Stimulated activated CD8-positive, alpha-beta memory T cell treated with anti-CD3 and anti-CD28 coated beads, Interleukin-4, amount 100 ng/mL, for 1 hour (primary cell): ENCODE data around the gene HRH1.
"Not testable (repeated sequence)": the region's sequence is repeated elsewhere in the genome, so short reads cannot be mapped to it uniquely, and the experiment has no call there.

Experiments used
- DNase-seq, 2 donors: peaks; one replicate each; pipeline ENCODE4 v3.0.0-alpha.2; 2020; ENCODE audit warnings: low read depth in 2 of 2, low spot score in 1 of 2

The HRH1 gene

DNA sequence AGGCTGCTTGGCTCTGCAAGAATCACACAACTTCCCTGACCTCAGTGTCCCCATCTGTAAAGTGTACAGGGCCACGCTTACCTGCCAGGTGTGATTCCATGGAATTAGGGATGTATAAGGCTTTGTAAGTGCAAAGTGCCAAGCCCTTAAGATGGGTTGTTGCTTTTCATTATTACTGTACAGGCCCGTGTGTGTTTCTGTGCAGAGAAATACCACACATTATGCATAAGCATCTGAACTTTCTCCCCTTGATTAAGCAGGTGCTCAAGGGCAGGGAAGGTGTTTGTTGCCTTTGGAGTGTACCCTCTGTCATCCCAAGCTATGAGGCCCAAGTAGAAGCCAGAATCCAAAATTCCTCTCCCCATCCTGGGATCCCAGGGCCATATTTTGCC is 13.6 kb upstream of the HRH1 start:
- DNase-seq, result no peak

DNA sequence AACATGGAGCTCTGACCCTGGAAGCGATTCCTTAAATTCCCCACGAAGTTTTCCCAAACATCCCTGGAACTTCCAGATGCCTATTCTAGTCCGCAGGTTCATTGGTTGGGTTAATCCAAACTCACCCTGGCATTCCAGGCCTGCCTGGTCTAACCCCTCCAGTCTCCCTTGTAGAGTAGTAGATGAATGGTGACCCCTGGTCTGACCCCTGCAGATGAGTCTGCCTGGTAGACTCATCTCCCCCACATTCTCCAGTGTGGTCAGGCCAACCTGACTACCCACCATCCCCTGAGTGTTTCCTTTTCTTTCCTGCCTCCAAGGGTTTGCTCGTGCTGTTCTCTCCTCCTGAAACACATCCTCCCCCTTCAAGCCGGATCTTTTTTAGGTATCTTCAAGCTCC is 10.8 kb upstream of the HRH1 start:
- no peak for DNase-seq

DNA sequence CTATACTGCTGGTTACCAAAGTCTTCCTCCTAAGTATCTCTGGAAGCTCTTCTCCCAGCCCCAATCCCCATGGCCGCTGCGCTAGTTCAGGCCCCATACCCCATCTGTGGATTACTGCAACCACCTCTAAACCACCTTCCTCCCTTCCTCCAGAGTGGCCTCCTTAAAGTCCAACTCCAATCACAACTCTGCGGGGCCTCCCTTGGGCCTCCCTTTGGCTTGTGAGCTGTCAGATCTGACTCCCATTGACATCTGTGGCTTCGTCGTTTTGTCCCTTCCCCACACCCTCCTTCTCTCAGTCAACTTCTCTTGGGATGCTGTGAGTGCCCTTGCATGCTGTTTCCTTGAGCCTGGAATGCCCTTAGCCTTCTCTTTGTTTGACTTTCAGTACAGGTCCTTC is 9.3 kb upstream of the HRH1 start:
- no peak for DNase-seq

DNA sequence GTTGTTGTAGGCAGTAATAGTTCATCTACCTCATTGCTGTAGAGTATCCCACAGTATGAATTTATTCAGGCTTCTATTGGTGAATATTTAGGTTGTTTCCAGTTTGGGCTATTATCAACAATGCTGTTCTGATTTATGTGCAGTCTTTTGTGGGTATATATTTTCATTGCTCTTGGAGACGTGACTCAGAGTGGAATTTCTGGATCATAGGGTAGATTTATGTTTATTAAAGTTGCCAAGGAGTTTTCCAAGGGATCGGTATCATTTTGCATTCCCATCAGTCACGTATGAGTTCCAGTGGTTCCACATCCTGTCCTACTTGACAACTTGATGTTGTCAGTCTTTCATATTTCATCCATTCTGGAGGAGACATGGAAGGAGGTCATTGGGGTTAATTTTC is 8.4 kb upstream of the HRH1 start:
- DNase-seq, result no peak

DNA sequence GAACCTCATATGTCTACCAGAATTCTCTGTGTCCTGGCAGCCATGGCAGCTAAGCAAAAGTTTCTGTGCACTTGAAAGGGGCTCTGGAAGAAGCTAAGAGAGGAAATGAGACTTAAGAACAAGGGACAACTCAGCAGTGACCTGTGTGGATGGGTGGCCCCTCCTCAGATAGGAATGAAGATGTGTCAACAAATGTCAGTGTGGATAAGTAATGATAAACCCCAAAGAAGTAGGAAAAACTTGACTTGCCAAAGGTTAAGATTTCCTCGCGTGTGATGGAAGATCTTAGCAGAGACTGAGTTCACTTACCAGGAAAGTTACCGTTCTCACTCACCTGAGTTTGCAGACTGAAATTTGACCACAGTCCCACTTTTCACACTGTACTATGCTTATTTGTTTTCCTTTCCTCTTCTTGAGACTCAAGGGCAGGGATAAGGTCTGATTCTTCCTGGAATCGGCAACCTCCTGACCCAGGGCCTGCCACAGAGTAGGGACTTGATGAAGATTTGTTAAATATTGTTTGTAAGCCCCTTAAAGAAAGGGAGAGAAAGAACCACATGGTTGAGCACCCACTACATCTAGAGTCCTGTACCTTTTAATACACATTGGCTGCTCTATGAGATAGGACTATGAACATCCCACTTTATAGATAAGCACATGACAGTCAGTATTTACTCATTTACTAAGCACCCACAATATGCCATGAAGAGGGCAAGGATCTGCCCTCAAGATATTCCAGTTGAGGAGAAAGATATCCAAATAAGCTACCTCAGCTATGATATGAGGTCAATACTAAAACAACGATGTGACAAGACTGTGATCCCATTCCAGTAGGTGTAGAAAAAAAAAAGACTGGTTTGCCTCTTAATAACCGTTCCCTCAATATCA is 7.3 kb upstream of the HRH1 start:
- no peak for DNase-seq

DNA sequence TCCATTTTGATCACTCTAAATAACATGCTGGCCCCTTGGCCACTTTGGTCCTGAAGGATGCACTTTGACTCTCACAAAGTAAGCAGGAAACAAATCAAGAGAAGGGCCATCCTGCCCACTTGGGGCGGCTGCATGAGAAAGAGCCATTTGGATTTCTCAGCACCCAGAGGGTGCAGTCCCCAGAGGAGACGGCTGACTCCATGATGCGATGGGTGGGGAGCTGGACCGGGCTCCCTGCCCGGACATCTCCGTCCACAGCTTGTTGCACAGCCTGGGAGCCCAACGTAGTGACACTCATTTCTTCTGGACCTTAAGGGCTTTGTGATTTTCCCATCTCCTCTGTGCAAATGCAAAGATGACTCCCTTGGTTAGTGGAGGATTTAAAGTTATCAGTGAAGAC is 4.0 kb upstream of the HRH1 start:
- no peak for DNase-seq

DNA sequence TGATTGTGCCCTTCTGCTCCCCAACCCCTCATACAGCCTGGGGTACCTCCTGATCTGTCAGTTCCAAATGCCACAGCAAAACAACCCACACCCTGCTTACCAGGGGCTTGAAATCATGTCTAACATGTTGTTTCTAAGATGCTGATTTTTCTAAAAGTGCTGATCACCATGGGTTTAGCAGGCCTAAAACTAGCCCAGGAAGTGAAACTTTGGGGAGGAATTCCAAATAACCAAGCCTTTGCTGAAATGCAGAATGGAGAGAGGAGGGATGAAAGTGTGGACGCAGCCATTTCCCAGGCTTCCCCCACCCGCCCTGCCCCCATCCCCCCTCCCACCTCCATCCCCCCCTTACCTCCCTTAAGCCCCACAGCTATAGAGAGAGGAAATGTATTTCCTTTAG is 2.0 kb upstream of the HRH1 start:
- DNase-seq, result no peak

DNA sequence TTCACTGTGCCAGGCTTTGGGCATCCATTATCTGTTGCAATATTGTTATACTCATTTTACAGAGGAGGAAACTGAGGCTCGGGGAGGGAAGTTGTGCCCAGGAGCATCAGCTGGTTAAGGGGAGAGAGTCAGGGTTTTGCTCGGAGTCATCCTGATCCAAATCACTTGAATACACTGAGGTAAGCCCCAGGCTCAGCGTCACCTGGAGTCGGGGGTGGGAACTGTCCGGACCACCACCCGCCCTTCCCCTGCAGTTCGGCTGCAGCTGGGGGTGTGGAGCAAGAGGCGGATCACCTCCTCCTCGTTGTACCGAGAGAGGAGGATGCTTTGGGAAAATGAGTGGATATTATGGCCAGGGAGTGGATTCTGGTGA is 646 bp downstream of the HRH1 start:
- DNase-seq, result no peak

DNA sequence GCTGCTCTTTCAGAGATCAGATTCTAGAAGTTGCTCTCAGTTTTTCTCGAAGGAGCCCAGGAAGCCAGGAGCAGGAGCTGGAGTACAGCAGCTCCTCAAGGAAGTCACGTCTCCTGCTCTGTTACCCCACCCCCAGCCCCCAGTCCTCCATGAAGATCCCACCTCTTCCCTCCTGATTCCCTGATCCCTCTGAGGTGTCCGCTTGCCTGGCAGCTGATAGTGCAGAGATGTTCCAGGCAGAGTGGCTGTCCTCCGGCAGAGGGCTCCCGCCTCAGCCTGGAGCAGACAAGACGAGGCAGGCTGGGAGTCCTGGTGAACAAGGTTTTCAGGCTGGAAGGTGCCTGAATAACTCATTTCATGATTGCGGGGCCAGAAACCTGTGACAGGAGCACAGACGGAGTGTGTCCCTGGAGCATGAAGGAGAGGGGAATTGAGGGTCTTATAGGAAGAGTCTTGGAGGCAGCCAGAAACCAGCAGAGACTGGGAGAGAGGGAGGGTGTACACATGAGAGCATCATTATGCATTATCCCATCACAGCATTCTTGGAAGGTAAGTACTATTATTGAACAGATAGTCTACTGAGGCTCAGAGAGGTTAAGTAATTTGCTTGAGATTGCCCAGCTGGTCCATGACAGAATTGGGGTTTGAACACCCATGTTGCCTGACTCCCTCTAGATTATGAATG is 1.2 kb downstream of the HRH1 start:
- DNase-seq, result no peak

DNA sequence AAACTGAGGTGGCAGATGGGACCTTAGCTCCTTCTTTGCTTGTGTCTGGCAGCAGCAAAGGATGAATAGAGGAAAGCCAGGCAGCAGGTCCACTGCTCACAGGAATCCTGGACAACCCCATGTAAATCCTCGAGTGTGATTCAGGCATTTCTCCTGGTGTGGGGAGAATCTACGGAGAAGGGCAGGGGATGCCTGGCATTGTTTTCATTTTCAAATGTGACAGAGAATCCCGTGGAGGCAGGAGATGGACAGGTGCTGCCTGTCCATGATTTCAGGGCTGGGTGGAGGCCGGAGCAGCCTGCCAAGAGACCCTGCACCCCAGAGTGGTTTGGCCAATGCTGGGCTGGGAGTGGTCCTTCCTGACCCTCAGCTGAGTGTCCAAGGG is 1.7 kb downstream of the HRH1 start:
- no peak for DNase-seq

DNA sequence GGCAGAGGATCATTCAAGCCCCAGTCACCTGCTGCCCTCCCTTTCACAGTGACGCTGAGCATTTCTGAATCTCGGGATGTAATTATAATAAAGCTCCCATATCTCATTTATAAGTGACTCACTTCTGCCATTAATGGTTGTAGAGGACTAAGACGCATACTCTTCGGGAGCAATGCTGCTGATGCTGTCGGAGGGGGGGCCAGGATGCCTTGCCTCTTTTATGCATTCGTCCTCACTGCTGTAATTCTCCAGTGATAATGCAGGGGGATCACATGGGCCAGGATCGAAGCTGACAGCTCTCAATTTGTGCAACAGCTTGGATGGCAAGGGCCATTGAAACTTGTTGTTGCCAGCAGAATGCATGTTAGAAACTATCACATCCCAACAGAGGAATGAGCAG is 3.1 kb downstream of the HRH1 start:
- no peak for DNase-seq

DNA sequence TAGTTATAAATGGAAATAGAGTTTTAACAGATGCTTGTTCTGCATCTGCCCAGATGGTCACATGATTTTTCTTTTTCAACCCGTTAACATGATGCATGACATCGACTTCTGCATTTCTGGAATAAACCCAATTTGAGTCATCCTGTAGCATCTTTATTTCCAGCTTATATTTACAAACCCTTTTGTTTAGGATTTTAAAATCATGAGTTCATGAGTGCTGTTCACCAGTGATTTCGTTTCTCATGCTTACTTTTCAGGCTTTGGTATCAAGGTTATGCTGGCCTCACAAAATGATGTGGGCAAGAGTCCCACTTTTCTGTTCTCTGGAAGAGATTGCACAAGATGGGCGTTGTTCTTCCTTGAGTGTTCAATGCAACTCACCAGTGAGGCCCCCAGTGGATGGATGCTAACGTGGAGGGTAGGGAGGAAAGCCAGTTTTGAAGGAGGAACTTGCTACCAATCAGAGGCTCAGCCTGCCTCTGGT is 5.2 kb downstream of the HRH1 start:
- DNase-seq, result no peak

DNA sequence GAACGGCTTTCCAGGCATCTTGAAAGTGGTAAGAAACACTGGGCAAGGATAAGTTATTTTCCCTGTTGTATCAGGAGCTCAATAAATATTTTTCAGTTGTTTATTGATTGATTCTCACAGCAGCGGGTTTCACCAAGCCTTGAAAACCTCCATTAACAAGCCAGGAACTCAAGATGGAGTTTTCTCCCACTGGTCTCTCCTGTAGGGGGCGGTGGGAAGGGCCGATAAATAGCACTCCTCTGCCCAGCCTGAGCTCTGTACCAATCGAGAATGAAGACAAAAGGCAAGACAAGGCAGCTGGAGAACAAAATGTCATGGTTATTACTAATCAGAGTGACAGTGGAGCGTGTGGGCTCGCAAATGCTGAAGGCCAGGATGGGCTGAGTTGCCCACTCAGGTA is 7.4 kb downstream of the HRH1 start:
- DNase-seq, result no peak

DNA sequence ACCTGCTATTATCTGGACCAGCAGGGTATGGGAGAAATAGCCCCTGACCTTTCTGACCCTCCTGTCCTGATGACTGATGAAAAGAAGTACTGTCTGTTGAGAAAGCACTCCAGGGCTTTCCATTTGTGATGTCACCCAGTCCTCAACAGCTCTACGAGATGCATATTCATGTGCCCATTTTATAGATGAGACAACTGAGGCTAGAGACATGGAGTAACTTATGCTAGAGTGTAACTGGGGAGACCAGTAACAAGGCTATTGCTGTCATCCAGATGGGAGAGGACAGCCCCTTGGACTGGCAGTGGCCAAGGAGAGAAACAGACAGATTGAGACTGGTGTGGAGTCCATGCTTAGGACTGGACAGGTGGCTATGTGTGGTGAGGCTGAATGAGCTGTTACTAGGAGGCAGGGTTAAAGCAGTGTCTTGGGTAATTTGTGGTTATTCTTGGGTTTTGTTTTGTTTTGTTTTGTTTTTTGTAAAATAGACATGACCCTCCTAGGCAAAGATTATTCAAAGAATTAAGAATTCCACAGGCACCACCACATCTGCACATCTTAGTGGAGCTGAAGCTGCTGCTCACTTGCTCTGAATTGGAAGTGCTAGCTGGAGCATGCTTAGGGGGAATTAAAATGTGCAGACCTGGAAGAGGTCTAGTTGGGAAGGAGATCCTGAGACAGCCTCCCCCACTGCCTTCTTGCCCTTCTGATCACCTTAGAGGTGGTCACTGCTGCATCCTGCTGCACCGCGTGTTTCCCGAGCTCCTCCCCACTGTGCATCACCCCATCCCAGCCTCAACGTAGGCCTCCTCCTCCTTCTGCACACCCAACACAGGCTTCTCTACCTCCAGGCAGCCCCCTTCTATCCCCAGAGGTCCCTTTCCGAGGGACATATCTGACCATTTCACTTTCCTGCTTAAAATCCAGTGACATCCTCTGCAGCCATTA is 8.4 kb downstream of the HRH1 start:
- DNase-seq, result no peak

DNA sequence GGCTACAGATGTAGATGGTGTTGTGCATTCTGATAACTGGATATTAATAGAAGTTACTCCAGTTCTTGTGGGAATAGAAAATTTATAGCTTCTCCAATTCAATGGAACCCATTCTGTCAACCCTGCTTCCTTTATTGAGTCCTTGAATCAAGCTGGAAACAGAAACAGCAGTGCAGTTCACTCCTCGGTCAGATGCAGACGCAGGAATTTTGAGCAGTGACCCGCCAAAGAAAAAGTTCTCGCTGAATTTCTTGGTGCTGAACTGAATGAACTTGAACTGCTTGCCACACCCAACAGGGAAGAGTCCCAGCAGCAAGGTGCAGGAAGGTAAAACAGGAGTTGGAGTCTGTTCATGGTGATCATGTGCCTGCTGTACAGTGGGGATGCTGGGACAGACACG is 10.3 kb downstream of the HRH1 start:
- no peak for DNase-seq

DNA sequence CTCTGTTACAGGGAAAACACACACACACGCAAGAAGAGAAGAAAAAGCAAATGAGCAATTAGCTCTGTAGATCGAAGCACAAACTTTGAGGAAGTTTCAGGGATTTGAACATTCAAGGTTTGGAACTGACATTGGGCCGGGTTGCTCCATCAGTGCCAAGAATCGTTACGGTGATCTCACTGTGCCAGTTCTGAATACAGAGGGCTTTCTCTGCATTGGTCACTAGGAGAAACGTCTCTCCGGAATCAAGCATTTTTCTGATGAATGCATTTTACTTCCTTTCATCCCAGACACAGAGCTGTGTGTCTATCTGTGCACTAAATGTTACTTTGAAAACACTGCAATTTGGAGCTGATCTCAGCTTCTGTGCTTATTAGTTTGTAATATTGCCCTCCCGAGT is 11.2 kb downstream of the HRH1 start:
- no peak for DNase-seq

DNA sequence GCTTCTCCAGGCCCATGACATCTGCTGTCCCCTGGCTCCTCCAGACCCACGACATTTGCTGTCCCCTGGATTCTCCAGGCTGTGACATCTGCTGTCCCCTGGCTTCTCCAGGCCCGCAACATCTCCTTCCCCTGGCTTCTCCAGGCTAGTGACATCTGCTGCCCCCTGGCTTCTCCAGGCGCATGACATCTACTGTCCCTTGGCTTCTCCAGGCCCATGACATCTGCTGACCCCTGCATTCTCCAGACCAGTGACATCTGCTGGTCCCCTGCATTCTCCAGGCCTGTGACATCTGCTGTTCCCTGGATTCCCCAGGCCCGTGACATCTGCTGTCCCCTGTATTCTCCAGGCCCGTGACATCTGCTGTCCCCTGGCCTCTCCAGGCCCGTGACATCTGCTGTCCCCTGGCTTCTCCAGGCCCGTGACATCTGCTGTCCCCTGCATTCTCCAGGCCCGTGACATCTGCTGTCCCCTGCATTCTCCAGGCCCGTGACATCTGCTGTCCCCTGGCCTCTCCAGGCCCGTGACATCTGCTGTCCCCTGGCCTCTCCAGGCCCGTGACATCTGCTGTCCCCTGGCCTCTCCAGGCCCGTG is 12.6 kb downstream of the HRH1 start:
- not testable (repeated sequence) for DNase-seq

DNA sequence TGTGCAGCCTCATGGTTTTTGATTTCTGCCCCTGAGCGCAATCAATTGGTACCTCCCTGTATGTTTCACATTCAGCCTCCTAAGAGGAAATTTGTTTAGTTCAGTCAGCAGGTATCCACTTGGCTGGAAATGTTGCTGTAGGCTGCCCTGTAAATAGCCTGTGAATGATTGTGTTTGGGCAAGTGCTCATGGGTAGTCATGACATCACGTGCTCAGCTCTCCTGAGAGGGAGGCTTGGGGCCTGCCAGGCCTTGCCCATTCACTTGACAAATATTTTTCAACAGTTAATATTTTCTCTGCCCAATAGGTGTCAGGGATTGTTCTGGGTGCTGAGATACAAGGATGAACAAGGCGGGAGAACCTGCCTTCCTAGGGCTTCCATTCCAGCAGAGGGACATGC is 13.3 kb downstream of the HRH1 start:
- no peak for DNase-seq

DNA sequence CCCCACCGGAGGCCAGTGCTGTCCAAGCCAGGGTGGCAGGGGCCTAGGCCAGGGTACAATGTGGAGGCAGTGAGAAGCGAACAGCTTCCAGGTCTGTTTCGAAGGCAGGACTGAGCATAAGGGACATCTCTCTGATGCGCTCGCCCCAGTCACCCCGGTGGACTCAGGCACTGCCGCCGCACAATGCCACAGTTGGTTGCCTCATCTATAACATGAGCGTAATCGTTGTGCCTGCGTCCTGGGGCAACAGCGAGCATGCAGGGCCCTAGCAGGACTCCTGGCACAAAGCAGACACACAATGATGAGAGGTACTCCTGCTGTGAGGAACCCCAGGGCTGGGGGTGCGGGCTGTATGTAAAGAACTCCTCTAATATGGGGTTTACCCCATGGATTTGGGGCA is 14.1 kb downstream of the HRH1 start:
- DNase-seq, result no peak

DNA sequence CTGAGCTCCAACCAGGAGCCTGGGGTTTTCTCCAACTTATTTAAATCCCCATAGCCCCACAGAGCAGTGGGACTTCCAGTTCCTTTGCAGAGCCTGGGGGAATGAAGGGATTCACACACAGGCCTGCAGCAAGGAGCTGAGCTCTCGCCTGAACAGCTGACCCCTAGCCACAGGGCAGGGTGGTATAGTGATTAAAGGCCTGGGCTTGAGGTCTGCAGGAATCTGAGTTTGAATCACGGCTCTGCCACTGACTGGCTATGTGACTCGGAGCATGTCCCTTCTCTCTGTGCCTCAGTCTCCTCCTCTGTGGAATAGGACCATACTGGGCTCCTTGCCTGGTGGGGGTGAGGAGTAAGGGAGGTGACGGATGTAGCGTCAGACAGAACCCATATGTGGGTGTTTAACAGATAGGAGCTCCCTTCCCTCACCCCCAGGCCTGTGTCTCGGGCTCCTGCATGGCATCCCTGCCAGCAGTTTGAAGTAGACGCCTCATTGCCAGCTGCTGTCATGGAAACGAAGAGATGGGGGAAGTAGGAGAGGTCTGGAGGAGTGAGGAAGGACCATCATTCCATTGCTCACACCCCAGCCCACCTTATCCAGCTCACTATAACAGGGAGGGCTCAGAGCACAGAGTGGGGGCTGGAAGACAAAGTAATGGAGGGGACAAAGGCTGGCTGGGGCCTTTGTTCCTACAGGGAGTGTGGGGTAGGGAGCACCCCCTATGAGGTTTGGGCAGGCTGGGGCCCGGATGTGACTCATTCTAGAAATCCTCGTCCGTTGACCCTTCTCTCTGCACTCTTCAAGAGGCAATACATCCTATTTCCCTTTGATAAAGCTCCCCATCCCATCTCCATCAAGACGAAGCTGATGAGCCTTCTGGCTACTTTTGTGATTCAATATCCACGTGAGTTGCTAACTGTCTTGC is 14.8 kb downstream of the HRH1 start:
- no peak for DNase-seq
